ENCODE measurements around the gene PWP1. TPM values are rescaled to one million over a fixed set of nuclear protein-coding genes. Genes with fewer than 3 reads are reported as not detected.

Gene PWP1
- total and polyA plus RNA-seq, 8 donors, result 22.8 to 58.6 (median 53.6) TPM

Other genes starting within 250 kb of the PWP1 start
- gene PRDM4, start 75.3 kb downstream of the PWP1 start, total RNA-seq, result 10 to 100 TPM; 16.1 to 25.2 TPM
- gene PRDM4, start 75.3 kb downstream of the PWP1 start, polyA plus RNA-seq (ENCODE audit: insufficient read length in 6 of 6), result 10 to 100 TPM; 24.1 to 27.3 (median 25.7) TPM
- gene ASCL4, start 88.9 kb downstream of the PWP1 start, total RNA-seq, result not detected
- not detected for gene ASCL4, start 88.9 kb downstream of the PWP1 start, polyA plus RNA-seq (ENCODE audit: insufficient read length in 6 of 6)